GM23338 (cell line): ENCODE measurements around the gene KCNH6. TPM values are rescaled to one million over a fixed set of nuclear protein-coding genes. Genes with fewer than 3 reads are reported as not detected.

ENCODE experiments used
- ATAC-seq: fragments of 200-7000 bp; cut with Tn5 transposase; 3 replicates; pipeline ENCODE4 v1.9.1; 2020
- DNase-seq: peaks from one replicate; pipeline ENCODE4 v3.0.0-alpha.2; 2015; ENCODE audit warnings: low spot score
- H2AFZ ChIP-seq: fragments of 200-600 bp; sonication (generic); 2 replicates; pipeline ENCODE4 v1.8.0; 2016; ENCODE audit warnings: antibody characterized with exemption, mild to moderate bottlenecking, moderate library complexity
- H3F3A ChIP-seq: fragments of 200-600 bp; sonication (generic); replicated peaks from 2 replicates; pipeline ENCODE4 v1.8.0; 2017; ENCODE audit warnings: antibody characterized with exemption, mixed run types, low read depth
- H3K27ac ChIP-seq: fragments of 200-600 bp; sonication (generic); 2 replicates; pipeline ENCODE4 v1.6.1; 2016; ENCODE audit warnings: low read depth
- H3K27me3 ChIP-seq: fragments of 200-600 bp; sonication (generic); 2 replicates; pipeline ENCODE4 v1.8.0; 2016; ENCODE audit warnings: mild to moderate bottlenecking, mixed run types, moderate library complexity; ENCODE audit not compliant: insufficient read depth
- H3K36me3 ChIP-seq: fragments of 200-600 bp; sonication (generic); 2 replicates; pipeline ENCODE4 v1.8.0; 2016; ENCODE audit warnings: mild to moderate bottlenecking; ENCODE audit not compliant: insufficient read depth
- H3K4me1 ChIP-seq: fragments of 200-600 bp; sonication (generic); 2 replicates; pipeline ENCODE4 v1.8.0; 2016; ENCODE audit warnings: mild to moderate bottlenecking, moderate library complexity; ENCODE audit not compliant: insufficient read depth
- H3K4me2 ChIP-seq: fragments of 200-600 bp; sonication (generic); 2 replicates; pipeline ENCODE4 v1.7.1; 2017; ENCODE audit warnings: mixed run types
- H3K4me3 ChIP-seq: fragments of 200-600 bp; sonication (generic); 2 replicates; pipeline ENCODE4 v1.6.1; 2016; ENCODE audit warnings: mixed run types
- H3K79me2 ChIP-seq: fragments of 200-600 bp; sonication (generic); replicated peaks from 2 replicates; pipeline ENCODE4 v1.8.0; 2017; ENCODE audit warnings: mild to moderate bottlenecking; ENCODE audit not compliant: insufficient read depth
- H3K9me2 ChIP-seq: fragments of 200-600 bp; sonication (generic); 2 replicates; pipeline ENCODE4 v1.8.0; 2017; ENCODE audit not compliant: insufficient read depth
- H4K20me1 ChIP-seq: fragments of 200-600 bp; sonication (generic); replicated peaks from 2 replicates; pipeline ENCODE4 v1.8.0; 2017; ENCODE audit warnings: mild to moderate bottlenecking; ENCODE audit not compliant: insufficient read depth
- H3K27ac Mint-ChIP-seq: 2 replicates; pipeline ENCODE4 v1.8.0; 2020; ENCODE audit warnings: inconsistent platforms, mild to moderate bottlenecking, moderate library complexity, mixed read lengths
- H3K27me3 Mint-ChIP-seq: 3 replicates; pipeline ENCODE4 v1.8.0; 2022; ENCODE audit warnings: low read depth, mild to moderate bottlenecking, moderate library complexity, mixed read lengths, inconsistent platforms; ENCODE audit not compliant: insufficient read depth, poor library complexity
- H3K36me3 Mint-ChIP-seq: 3 replicates; pipeline ENCODE4 v1.8.0; 2021; ENCODE audit warnings: low read depth, mild to moderate bottlenecking, inconsistent platforms, moderate library complexity, mixed read lengths
- H3K4me1 Mint-ChIP-seq: 3 replicates; pipeline ENCODE4 v1.8.0; 2020; ENCODE audit warnings: mild to moderate bottlenecking, inconsistent platforms, mixed read lengths
- H3K4me3 Mint-ChIP-seq: 3 replicates; pipeline ENCODE4 v1.8.0; 2021; ENCODE audit warnings: moderate library complexity, mild to moderate bottlenecking, inconsistent platforms, mixed read lengths
- H3K9me3 Mint-ChIP-seq: 3 replicates; pipeline ENCODE4 v1.8.0; 2020; ENCODE audit warnings: moderate library complexity, mild to moderate bottlenecking, inconsistent platforms, mixed read lengths
- CTCF ChIP-seq, 2 experiments: fragments of 200-600 bp in 1 of 2; sonication (generic) in 1 of 2; conservative IDR thresholded peaks; 2 replicates each; pipeline versions ENCODE4 v1.5.1 to v1.6.1; 2016 to 2017; ENCODE audit warnings: antibody characterized with exemption in 2 of 2, low read depth in 2 of 2, mild to moderate bottlenecking in 2 of 2, moderate library complexity in 1 of 2
- EZH2phosphoT487 ChIP-seq: fragments of 200-600 bp; sonication (generic); IDR thresholded peaks from one replicate; pipeline ENCODE4 v1.8.1; 2018; ENCODE audit warnings: antibody characterized with exemption; ENCODE audit not compliant: unreplicated experiment
- JUNB ChIP-seq: IDR thresholded peaks from one replicate; pipeline ENCODE4 v1.6.1; 2016; ENCODE audit warnings: antibody characterized with exemption; ENCODE audit not compliant: unreplicated experiment
- long read RNA-seq: library from polyadenylated mRNA; unstranded; transcript quantifications from one replicate; pipeline ENCODE4 v2.0.0, GENCODE V29; 2020; ENCODE audit not compliant: unreplicated experiment
- polyA plus RNA-seq: library from polyadenylated mRNA; unstranded; fragments of >200 nt; fragmentation: Nextera tagmentation; extraction: Ambion mirVana; gene quantifications from 2 replicates; pipeline ENCODE4 v1.2.1, GENCODE V29; 2016
- total RNA-seq: library from RNA; depleted of rRNA; stranded (reverse); fragments of >200 nt; shearing (Covaris generic); gene quantifications from 2 replicates; pipeline ENCODE4 v1.2.3, GENCODE V29; 2014; rRNA removed

KCNH6 gene
- total RNA-seq, result 2.8 and 3.0 TPM in 2 replicates
- polyA plus RNA-seq, result 1.1 and 1.3 TPM in 2 replicates
- long read RNA-seq, result 0 reads

GRCh38 chr17:63523253-63523855 lies at the start of gene KCNH6:
TSS of gene KCNH6 (plus strand) at chr17:63523358. CDS start at chr17:63523414, 56 bp downstream.
- H3K4me2 ChIP-seq, result peak within 1 kb of the TSS; percentile 85
- peak; percentile 69 for DNase-seq
- peaks cover 38% of the 10 kb centered on the region for H3K4me1 Mint-ChIP-seq

GRCh38 chr17:63474174-63474573 lies 49.0 kb upstream of the KCNH6 start:
- Mint-ChIP-seq H3K36me3 (no peaks in the 10 kb centered on the region), H3K27ac (no peak overlapping the region), H3K4me1 (peaks cover 32% of the 10 kb centered on the region), H3K27me3 (peaks cover 34% of the 10 kb centered on the region), H3K9me3 (no peaks in the 10 kb centered on the region; the same call in 2 of the 3 replicates), H3K4me3 (no peak overlapping the region)
- Histone ChIP-seq H3K79me2 (no peaks in the 10 kb centered on the region), H3K9me2 (no peaks in the 10 kb centered on the region), H4K20me1 (no peaks in the 10 kb centered on the region), H3K27ac (no peak overlapping the region), H3F3A (0 out of 2 replicates have a peak, but pooled peaks cover 5% of the 10 kb centered on the region), H3K4me2 (no peak overlapping the region), H3K4me3 (no peak overlapping the region), H2AFZ (no peak overlapping the region), H3K4me1 (peaks cover 24% of the 10 kb centered on the region), H3K27me3 (peaks cover 19% of the 10 kb centered on the region), H3K36me3 (no peaks in the 10 kb centered on the region)
- DNase-seq, result no peak
- TF ChIP-seq JUNB (no peak), CTCF (conservative IDR thresholded peaks at IDR 0.05; ENCODE audit: low read depth in 2 of 2) (no peak)
- ATAC-seq, result no peak

More at GRCh38 chr17:63523253-63523855, at the start of gene KCNH6:
- H4K20me1 ChIP-seq, result no peaks in the 10 kb centered on the region
- H3K27ac ChIP-seq, result no peak within 1 kb of the TSS
- H3K27me3 Mint-ChIP-seq, result peaks cover 12% of the 10 kb centered on the region
- H3K4me1 ChIP-seq, result 0 out of 2 replicates have a peak, but pooled peaks cover 4% of the 10 kb centered on the region
- H3K79me2 ChIP-seq, result no peaks in the 10 kb centered on the region
- H3F3A ChIP-seq, result no peaks in the 10 kb centered on the region
- no peaks in the 10 kb centered on the region for H3K9me2 ChIP-seq
- no peaks in the 10 kb centered on the region for H3K9me3 Mint-ChIP-seq
- H3K27ac Mint-ChIP-seq, result no peak within 1 kb of the TSS
- peak within 1 kb of the TSS; percentile 96 for H2AFZ ChIP-seq
- H3K27me3 ChIP-seq, result no peaks in the 10 kb centered on the region
- ATAC-seq, result peak; percentile 68
- no peaks in the 10 kb centered on the region for H3K36me3 ChIP-seq
- H3K4me3 ChIP-seq, result peak within 1 kb of the TSS; percentile 76
- H3K4me3 Mint-ChIP-seq, result peak within 1 kb of the TSS; percentile 75
- no peak for TF ChIP-seq EZH2phosphoT487
- peak in 1 of 2 experiments; percentile 22; a peak in 2 of 4 replicates for TF ChIP-seq CTCF (conservative IDR thresholded peaks at IDR 0.05; ENCODE audit: low read depth in 2 of 2)
- H3K36me3 Mint-ChIP-seq, result no peaks in the 10 kb centered on the region
